IMR-90 (cell line): ENCODE measurements around the gene CERS6. TPM values are rescaled to one million over a fixed set of nuclear protein-coding genes. Genes with fewer than 3 reads are reported as not detected.

Experiments used
- ATAC-seq: fragments of 200-7000 bp; cut with Tn5 transposase; 2 replicates; pipeline ENCODE4 v1.9.1; 2020; ENCODE audit warnings: low read depth, mild to moderate bottlenecking, moderate library complexity
- BruUV-seq: library from RNA; stranded (reverse); fragments of 400-500 nt; replicated peaks from 2 replicates; lab custom pipeline; 2021; lab: Mats Ljungman, UMichigan
- CTCF ChIA-PET: fragments of 300-600 bp; formaldehyde crosslinking; extraction: SDS; loops from one replicate; lab custom pipeline; 2021; ENCODE audit warnings: antibody characterized with exemption; lab: Yijun Ruan, JAX
- POLR2A ChIA-PET: fragments of 300-600 bp; sonication (Branson Sonifier 250); formaldehyde crosslinking; loops from one replicate; lab custom pipeline; 2022; ENCODE audit warnings: antibody characterized with exemption; ENCODE audit not compliant: unreplicated experiment; lab: Charles Lee
- DNase-seq: peaks from one replicate; pipeline ENCODE4 v3.0.0; 2013
- H2AFZ ChIP-seq: replicated peaks from 2 replicates; pipeline ENCODE3; 2013; ENCODE audit warnings: low read length, mild to moderate bottlenecking; ENCODE audit not compliant: poor library complexity
- H2AK5ac ChIP-seq: 2 replicates; pipeline ENCODE4 v1.6.1; 2013; ENCODE audit warnings: low read depth, low read length, inconsistent platforms
- H2AK9ac ChIP-seq: replicated peaks from 2 replicates; pipeline ENCODE3; 2013; ENCODE audit warnings: mild to moderate bottlenecking, low read depth, low read length, moderate library complexity; ENCODE audit not compliant: poor library complexity
- H2BK120ac ChIP-seq: 2 replicates; pipeline ENCODE4 v1.6.1; 2013; ENCODE audit warnings: low read depth, low read length, inconsistent platforms
- H2BK15ac ChIP-seq: 3 replicates; pipeline ENCODE4 v1.6.1; 2013; ENCODE audit warnings: low read depth, low read length, inconsistent platforms
- H2BK20ac ChIP-seq: 2 replicates; pipeline ENCODE4 v1.6.1; 2013; ENCODE audit warnings: low read depth, mild to moderate bottlenecking, inconsistent platforms, low read length, moderate library complexity
- H2BK5ac ChIP-seq: 2 replicates; pipeline ENCODE4 v1.6.1; 2013; ENCODE audit warnings: mild to moderate bottlenecking, low read depth, low read length, inconsistent platforms; ENCODE audit not compliant: poor library complexity, severe bottlenecking
- H3K14ac ChIP-seq: replicated peaks from 2 replicates; pipeline ENCODE4 v1.6.1; 2013; ENCODE audit warnings: low read depth, low read length, inconsistent platforms
- H3K18ac ChIP-seq: 2 replicates; pipeline ENCODE4 v1.6.1; 2013; ENCODE audit warnings: low read depth, low read length, control low read depth
- H3K23ac ChIP-seq: 2 replicates; pipeline ENCODE4 v1.6.1; 2013; ENCODE audit warnings: low read depth, low read length, inconsistent platforms
- H3K27ac ChIP-seq: 2 replicates; pipeline ENCODE4 v1.5.1; 2013; ENCODE audit warnings: mild to moderate bottlenecking, control low read depth, low read length; ENCODE audit not compliant: insufficient read depth
- H3K27me3 ChIP-seq: 2 replicates; pipeline ENCODE4 v1.6.1; 2013; ENCODE audit warnings: low read length; ENCODE audit not compliant: control insufficient read depth, insufficient read depth
- H3K36me3 ChIP-seq: 2 replicates; pipeline ENCODE4 v1.6.1; 2013; ENCODE audit warnings: low read length, mixed read lengths; ENCODE audit not compliant: control insufficient read depth, insufficient read depth
- H3K4ac ChIP-seq: 2 replicates; pipeline ENCODE4 v1.6.1; 2013; ENCODE audit warnings: low read depth, low read length, inconsistent platforms
- H3K4me1 ChIP-seq: 2 replicates; pipeline ENCODE4 v1.6.1; 2013; ENCODE audit warnings: low read length, mixed read lengths; ENCODE audit not compliant: control insufficient read depth, insufficient read depth
- H3K4me2 ChIP-seq: 2 replicates; pipeline ENCODE4 v1.6.1; 2013; ENCODE audit warnings: low read depth, mild to moderate bottlenecking, control low read depth, low read length, moderate library complexity
- H3K4me3 ChIP-seq: 2 replicates; pipeline ENCODE4 v1.5.1; 2013; ENCODE audit warnings: low read depth, mild to moderate bottlenecking, control low read depth, low read length, moderate library complexity; ENCODE audit not compliant: insufficient read depth
- H3K56ac ChIP-seq: 2 replicates; pipeline ENCODE4 v1.6.1; 2013; ENCODE audit warnings: low read length, inconsistent platforms; ENCODE audit not compliant: insufficient read depth; ENCODE audit errors: extremely low read depth
- H3K79me1 ChIP-seq, 2 experiments: 2 replicates each; pipeline ENCODE4 v1.6.1; 2013; ENCODE audit warnings: low read length in 2 of 2, inconsistent platforms in 1 of 2, low read depth in 1 of 2
- H3K9ac ChIP-seq: 2 replicates; pipeline ENCODE4 v1.6.1; 2013; ENCODE audit warnings: low read depth, low read length, control low read depth
- H3K9me1 ChIP-seq: 2 replicates; pipeline ENCODE4 v1.6.1; 2013; ENCODE audit warnings: low read length, inconsistent platforms; ENCODE audit not compliant: insufficient read depth
- H3K9me3 ChIP-seq: 2 replicates; pipeline ENCODE4 v1.6.1; 2013; ENCODE audit warnings: low read length; ENCODE audit not compliant: control insufficient read depth, insufficient read depth
- H4K20me1 ChIP-seq: 2 replicates; pipeline ENCODE4 v1.6.1; 2013; ENCODE audit warnings: low read length, inconsistent platforms; ENCODE audit not compliant: insufficient read depth
- H4K5ac ChIP-seq: 2 replicates; pipeline ENCODE4 v1.6.1; 2013; ENCODE audit warnings: mild to moderate bottlenecking, low read depth, low read length, control low read depth
- H4K8ac ChIP-seq, 2 experiments: 2 replicates each; pipeline ENCODE4 v1.6.1; 2013; ENCODE audit warnings: low read depth in 2 of 2, low read length in 2 of 2, control low read depth in 1 of 2, inconsistent platforms in 1 of 2
- H4K91ac ChIP-seq: 2 replicates; pipeline ENCODE4 v1.6.1; 2013; ENCODE audit warnings: low read depth, low read length, inconsistent platforms; ENCODE audit not compliant: insufficient read depth
- BHLHE40 ChIP-seq: fragments of 150-350 bp; IDR thresholded peaks from 2 replicates; pipeline ENCODE4 v1.6.1; 2016; ENCODE audit warnings: mild to moderate bottlenecking, low read depth, low read length
- CEBPB ChIP-seq: IDR thresholded peaks from 2 replicates; pipeline ENCODE4 v1.6.1; 2012; ENCODE audit warnings: low read depth, low read length, improper control_type of control experiment
- CHD1 ChIP-seq: IDR thresholded peaks from 2 replicates; pipeline ENCODE4 v1.6.1; 2012; ENCODE audit warnings: low read depth, low read length, improper control_type of control experiment
- CTCF ChIP-seq: conservative IDR thresholded peaks from 2 replicates; pipeline ENCODE4 v1.5.1; 2012; ENCODE audit warnings: mild to moderate bottlenecking, low read depth, low read length, improper control_type of control experiment
- ELK1 ChIP-seq: fragments of 150-350 bp; IDR thresholded peaks from 2 replicates; pipeline ENCODE4 v1.6.1; 2016; ENCODE audit warnings: low read depth, mild to moderate bottlenecking, low read length, moderate library complexity, borderline replicate concordance
- FOS ChIP-seq: fragments of 150-350 bp; IDR thresholded peaks from 2 replicates; pipeline ENCODE4 v1.6.1; 2016; ENCODE audit warnings: low read depth, low read length
- MAFK ChIP-seq: IDR thresholded peaks from 2 replicates; pipeline ENCODE4 v1.6.1; 2012; ENCODE audit warnings: low read depth, low read length, improper control_type of control experiment
- MAZ ChIP-seq: IDR thresholded peaks from 2 replicates; pipeline ENCODE4 v1.6.1; 2012; ENCODE audit warnings: low read depth, mild to moderate bottlenecking, low read length, improper control_type of control experiment, moderate library complexity, borderline replicate concordance
- MXI1 ChIP-seq: IDR thresholded peaks from 2 replicates; pipeline ENCODE4 v1.6.1; 2012; ENCODE audit warnings: low read depth, mild to moderate bottlenecking, low read length, moderate library complexity, borderline replicate concordance
- NFE2L2 ChIP-seq: fragments of 150-350 bp; IDR thresholded peaks from 2 replicates; pipeline ENCODE4 v1.6.1; 2016; ENCODE audit warnings: low read depth, mild to moderate bottlenecking, low read length
- POLR2A ChIP-seq: IDR thresholded peaks from 2 replicates; pipeline ENCODE4 v1.6.1; 2012; ENCODE audit warnings: mild to moderate bottlenecking, low read depth, low read length
- RAD21 ChIP-seq: IDR thresholded peaks from 2 replicates; pipeline ENCODE4 v1.6.1; 2012; ENCODE audit warnings: low read length, improper control_type of control experiment
- RCOR1 ChIP-seq: IDR thresholded peaks from 2 replicates; pipeline ENCODE4 v1.6.1; 2012; ENCODE audit warnings: mild to moderate bottlenecking, low read length, improper control_type of control experiment; ENCODE audit not compliant: insufficient replicate concordance
- RFX5 ChIP-seq: IDR thresholded peaks from 2 replicates; pipeline ENCODE4 v1.8.0; 2012; ENCODE audit warnings: low read depth, mild to moderate bottlenecking, low read length, moderate library complexity
- SMC3 ChIP-seq: fragments of 150-350 bp; IDR thresholded peaks from 2 replicates; pipeline ENCODE4 v1.6.1; 2016; ENCODE audit warnings: low read depth, mild to moderate bottlenecking, antibody characterized with exemption, low read length, moderate library complexity
- USF2 ChIP-seq: fragments of 150-350 bp; IDR thresholded peaks from 2 replicates; pipeline ENCODE4 v1.6.1; 2017; ENCODE audit warnings: mild to moderate bottlenecking, antibody characterized with exemption, low read length, low read depth
- WGBS, 2 experiments: methylation state at CpG; one replicate each; pipeline versions ENCODE4 v1.1.5 to v1.1.7; 2013; ENCODE audit warnings: missing lambda C conversion rate in 2 of 2; ENCODE audit not compliant: insufficient read length in 1 of 2; ENCODE audit errors: extremely low coverage in 2 of 2; 5-methylcytosine and 5-hydroxymethylcytosine counted together
- dilution Hi-C: fragments of 300-500 bp; cut with HindIII; formaldehyde crosslinking; loops from one replicate; pipeline ENCODE4 v1.14.3; 2018; ENCODE audit warnings: low sequenced_read_pairs; ENCODE audit not compliant: unreplicated experiment
- in situ Hi-C: fragments of 300-500 bp; cut with MboI; formaldehyde crosslinking; loops from 3 replicates; pipeline ENCODE4 v1.14.3; 2019; ENCODE audit warnings: low sequenced_read_pairs, inconsistent platforms, mixed read lengths
- intact Hi-C: fragments of 100-400 bp; cut with micrococcal nuclease; formaldehyde crosslinking; loops from 2 replicates; pipeline ENCODE4 v1.10.0; 2022
- polyA plus RNA-seq, 3 experiments: library from polyadenylated mRNA; depleted of rRNA; stranded (reverse); fragments of >200 nt; gene quantifications; 2 replicates each; pipeline ENCODE4 v1.2.3, GENCODE V29; 2012; ENCODE audit warnings: low replicate concordance in 1 of 3
- total RNA-seq: library from RNA; depleted of rRNA; stranded (reverse); fragments of >200 nt; gene quantifications from 2 replicates; pipeline ENCODE4 v1.2.3, GENCODE V29; 2012

CERS6 gene
- total and polyA plus RNA-seq, 2 of the 4 experiments (the other 2 are of a cell fraction) = 2.1 to 5.7 TPM

- Histone ChIP-seq H2BK5ac (no peak overlapping the region), H3K9me3 (no peaks in the 10 kb centered on the region), H3K4me3 (no peak overlapping the region), H3K4ac (no peak overlapping the region), H2AK9ac (no peak overlapping the region), H3K79me1 (no peaks in the 10 kb centered on the region), H2AFZ (no peak overlapping the region), H3K27ac (no peak overlapping the region), H4K20me1 (no peaks in the 10 kb centered on the region), H3K27me3 (no peaks in the 10 kb centered on the region), H2BK20ac (no peak overlapping the region), H3K9ac (no peak overlapping the region), H4K91ac (no peak overlapping the region), H3K9me1 (no peaks in the 10 kb centered on the region; the same call in 1 of the 2 replicates), H3K23ac (no peak overlapping the region), H2BK120ac (no peak overlapping the region), H3K4me2 (no peak overlapping the region), H3K14ac (no peak overlapping the region), H3K4me1 (no peaks in the 10 kb centered on the region), H3K56ac (no peak overlapping the region), H3K18ac (no peak overlapping the region), H3K36me3 (no peaks in the 10 kb centered on the region), H4K8ac (no peak overlapping the region), H2BK15ac (no peak overlapping the region), H2AK5ac (no peak overlapping the region), H4K5ac (no peak overlapping the region)
- no peak for TF ChIP-seq FOS
- no peak for TF ChIP-seq MXI1
- TF ChIP-seq USF2 = no peak
- TF ChIP-seq ELK1 = no peak
- no peak for TF ChIP-seq POLR2A
- no peak for TF ChIP-seq SMC3
- no peak for TF ChIP-seq BHLHE40
- no peak for TF ChIP-seq MAZ
- no peak for TF ChIP-seq RFX5
- TF ChIP-seq CTCF = no peak
- no peak for TF ChIP-seq RAD21
- no peak for TF ChIP-seq MAFK
- no peak for TF ChIP-seq CHD1
- TF ChIP-seq NFE2L2 = no peak
- TF ChIP-seq RCOR1 = no peak
- no peak for TF ChIP-seq CEBPB
- CTCF ChIA-PET = no interaction called here
- ATAC-seq = no peak
- in situ Hi-C loops (no loop called here), dilution Hi-C loops (no loop called here), intact Hi-C loops (no loop called here)
- peak; percentile 3 for DNase-seq
- no TSS peak for BruUV-seq
- no CpG with 5 or more reads among the region's 5 CpGs for WGBS, 2 experiments
- POLR2A ChIA-PET = no interaction called here
Observed at GRCh38 chr2:168571061-168571460, 115.0 kb downstream of the CERS6 start.
